22Rv1 (cell line): ENCODE measurements around the gene MAP6.

Experiments used
- ZFX ChIP-seq: fragments of 450-650 bp; IDR thresholded peaks from 2 replicates; pipeline ENCODE4 v1.6.1; 2017; ENCODE audit warnings: antibody characterized with exemption, borderline replicate concordance
- TF ChIP-seq, protein P1 (sequence below): fragments of 450-650 bp; IDR thresholded peaks from 2 replicates; pipeline ENCODE4 v1.5.1; 2017; ENCODE audit warnings: mild to moderate bottlenecking

DNA sequence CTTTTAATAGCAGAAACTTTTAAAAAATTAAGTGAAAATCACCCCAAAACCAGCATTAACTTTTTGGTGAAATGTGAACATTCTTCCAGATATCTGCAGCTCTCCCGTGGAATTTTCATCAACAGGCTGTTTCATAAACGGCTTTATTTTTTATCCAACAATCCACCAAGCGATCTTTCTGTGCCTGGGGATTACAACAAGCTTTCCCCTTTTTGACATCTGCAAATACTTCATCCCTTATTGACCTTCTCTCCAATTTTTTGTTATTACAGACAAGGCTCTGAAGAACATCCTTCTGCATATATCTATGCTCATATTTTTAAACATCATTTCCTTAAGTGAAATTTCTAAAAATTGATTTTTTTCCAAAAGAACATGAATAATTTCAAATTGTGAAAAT, 112.6 kb downstream of the MAP6 start:
- TF ChIP-seq, protein P1, sequence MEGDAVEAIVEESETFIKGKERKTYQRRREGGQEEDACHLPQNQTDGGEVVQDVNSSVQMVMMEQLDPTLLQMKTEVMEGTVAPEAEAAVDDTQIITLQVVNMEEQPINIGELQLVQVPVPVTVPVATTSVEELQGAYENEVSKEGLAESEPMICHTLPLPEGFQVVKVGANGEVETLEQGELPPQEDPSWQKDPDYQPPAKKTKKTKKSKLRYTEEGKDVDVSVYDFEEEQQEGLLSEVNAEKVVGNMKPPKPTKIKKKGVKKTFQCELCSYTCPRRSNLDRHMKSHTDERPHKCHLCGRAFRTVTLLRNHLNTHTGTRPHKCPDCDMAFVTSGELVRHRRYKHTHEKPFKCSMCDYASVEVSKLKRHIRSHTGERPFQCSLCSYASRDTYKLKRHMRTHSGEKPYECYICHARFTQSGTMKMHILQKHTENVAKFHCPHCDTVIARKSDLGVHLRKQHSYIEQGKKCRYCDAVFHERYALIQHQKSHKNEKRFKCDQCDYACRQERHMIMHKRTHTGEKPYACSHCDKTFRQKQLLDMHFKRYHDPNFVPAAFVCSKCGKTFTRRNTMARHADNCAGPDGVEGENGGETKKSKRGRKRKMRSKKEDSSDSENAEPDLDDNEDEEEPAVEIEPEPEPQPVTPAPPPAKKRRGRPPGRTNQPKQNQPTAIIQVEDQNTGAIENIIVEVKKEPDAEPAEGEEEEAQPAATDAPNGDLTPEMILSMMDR, result no peak
- no peak for TF ChIP-seq ZFX
